ENCODE results near the gene FGA.
A peak's percentile ranks its signal among the peaks of the same experiment; 100 is the strongest.

FGA gene

DNA sequence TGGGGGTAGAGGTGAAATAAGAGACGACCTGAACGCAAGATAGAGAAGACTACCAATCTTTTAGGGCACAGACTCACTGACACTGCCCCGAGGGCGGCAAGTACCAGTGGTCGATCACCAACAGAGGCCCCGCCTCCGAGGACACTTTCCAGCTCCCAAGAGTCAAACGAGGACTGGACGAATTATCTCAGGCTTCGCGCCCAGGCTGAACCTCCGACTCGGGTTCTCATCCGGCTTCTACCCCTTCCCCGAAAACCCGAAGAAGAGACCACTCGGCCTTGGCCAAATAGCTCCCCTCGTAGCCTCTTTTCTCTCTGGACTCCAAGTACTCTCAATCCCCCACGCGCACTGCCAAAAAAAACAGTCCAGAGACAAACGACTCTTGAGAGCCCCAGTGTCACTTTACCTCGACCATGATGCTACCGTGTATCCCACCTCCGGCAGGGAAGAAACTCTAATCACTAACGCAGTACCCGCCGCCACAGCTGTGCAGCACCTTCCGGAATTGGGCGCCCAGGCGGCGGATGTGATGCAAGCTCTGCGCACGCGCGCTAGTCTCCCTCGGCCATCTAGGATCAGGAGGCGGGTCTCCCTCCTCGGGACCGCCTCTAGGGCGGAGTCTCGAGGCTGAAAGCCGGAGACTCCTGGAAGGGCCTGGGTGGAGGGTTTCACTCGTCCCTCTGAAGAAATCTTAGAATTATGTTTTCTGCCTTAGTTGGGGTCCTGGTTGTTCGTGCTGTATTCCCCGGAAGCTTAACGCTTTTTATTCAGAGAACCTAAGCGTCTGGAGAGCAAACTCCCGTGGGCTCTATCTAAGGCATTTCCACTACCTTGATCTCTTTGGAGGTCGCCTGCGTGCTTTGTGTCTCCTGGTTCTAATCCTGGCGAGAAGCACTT lies 40.4 kb downstream of the FGA start, which contains the start of gene PLRG1:
PLRG1 (minus strand) TSS at position 507 of the 897 bp plus-strand sequence; CDS start at position 415, 92 bp downstream.
- DNase-seq (ENCODE audit: low read depth) = peak; percentile 89
- in situ Hi-C loops (cut with HindIII; ENCODE audit: low sequenced_read_pairs) = no loop called here
- peak within 1 kb of the TSS; percentile 89 for H3K4me3 ChIP-seq (ENCODE audit: low read depth, low read length)
- TF ChIP-seq, protein P1, sequence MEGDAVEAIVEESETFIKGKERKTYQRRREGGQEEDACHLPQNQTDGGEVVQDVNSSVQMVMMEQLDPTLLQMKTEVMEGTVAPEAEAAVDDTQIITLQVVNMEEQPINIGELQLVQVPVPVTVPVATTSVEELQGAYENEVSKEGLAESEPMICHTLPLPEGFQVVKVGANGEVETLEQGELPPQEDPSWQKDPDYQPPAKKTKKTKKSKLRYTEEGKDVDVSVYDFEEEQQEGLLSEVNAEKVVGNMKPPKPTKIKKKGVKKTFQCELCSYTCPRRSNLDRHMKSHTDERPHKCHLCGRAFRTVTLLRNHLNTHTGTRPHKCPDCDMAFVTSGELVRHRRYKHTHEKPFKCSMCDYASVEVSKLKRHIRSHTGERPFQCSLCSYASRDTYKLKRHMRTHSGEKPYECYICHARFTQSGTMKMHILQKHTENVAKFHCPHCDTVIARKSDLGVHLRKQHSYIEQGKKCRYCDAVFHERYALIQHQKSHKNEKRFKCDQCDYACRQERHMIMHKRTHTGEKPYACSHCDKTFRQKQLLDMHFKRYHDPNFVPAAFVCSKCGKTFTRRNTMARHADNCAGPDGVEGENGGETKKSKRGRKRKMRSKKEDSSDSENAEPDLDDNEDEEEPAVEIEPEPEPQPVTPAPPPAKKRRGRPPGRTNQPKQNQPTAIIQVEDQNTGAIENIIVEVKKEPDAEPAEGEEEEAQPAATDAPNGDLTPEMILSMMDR (IDR thresholded peaks at IDR 0.05; ENCODE audit: low read depth, low read length, missing control alignments) = no peak

DNA sequence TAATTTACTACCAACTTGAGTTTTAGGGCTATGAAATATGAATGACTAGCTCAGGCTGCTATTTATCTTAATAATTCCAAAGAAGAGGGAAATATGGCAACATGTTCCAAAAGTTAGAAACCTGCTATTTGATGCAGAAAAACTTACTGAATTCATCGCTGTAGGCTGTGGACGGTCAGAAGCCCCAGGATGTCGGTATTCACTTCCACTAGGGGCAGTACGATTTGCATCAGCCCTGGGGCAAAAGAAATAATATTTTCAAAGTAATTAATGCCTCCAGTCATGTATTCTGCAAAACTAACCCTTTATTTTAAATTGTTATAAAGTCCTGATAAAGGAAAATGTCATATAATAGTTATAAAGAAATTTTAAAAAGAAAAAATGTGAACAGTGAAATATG lies 44.9 kb downstream of the FGA start:
- TF ChIP-seq, protein P1 (IDR thresholded peaks at IDR 0.05; ENCODE audit: low read depth, low read length, missing control alignments) = no peak
- in situ Hi-C loops (cut with HindIII; ENCODE audit: low sequenced_read_pairs) = no loop called here
- no peak for DNase-seq (ENCODE audit: low read depth)
- H3K4me3 ChIP-seq (ENCODE audit: low read depth, low read length) = no peak overlapping the region

DNA sequence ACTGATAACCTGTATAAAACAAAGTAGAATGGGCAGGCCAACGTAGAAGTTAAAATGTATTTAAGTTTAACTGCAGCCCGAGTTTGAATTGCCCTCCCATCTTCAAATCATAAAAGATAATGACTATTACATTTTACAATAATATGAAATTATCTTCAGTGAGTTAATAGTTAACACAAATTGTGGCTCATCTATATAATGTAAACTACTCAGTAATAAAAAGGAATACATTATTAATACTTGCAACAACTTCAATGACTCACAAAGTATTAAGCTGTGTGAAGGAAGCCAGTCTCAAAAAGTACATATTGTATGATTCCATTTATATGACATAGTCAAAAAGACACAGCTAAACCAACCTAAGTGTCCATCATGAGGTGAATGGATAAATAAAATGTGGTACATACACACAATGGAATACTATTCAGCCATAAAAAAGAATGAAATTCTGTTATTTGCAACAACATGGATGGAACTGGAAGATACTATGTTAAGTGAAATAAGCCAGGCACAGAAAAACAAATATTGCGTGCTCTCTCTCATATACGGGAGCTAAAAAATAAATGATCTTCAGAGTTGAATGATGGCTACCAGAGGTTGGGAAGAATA lies 48.2 kb downstream of the FGA start:
- DNase-seq (ENCODE audit: low read depth) = no peak
- TF ChIP-seq, protein P1 (IDR thresholded peaks at IDR 0.05; ENCODE audit: low read depth, low read length, missing control alignments) = no peak
- H3K4me3 ChIP-seq (ENCODE audit: low read depth, low read length) = no peak overlapping the region
- in situ Hi-C loops (cut with HindIII; ENCODE audit: low sequenced_read_pairs) = no loop called here
